ENCODE measurements around the gene DAPP1. TPM values are rescaled to one million over a fixed set of nuclear protein-coding genes. Genes with fewer than 3 reads are reported as not detected.

DAPP1 gene
- total RNA-seq, 1 experiment from 2014 or later: 7.9 TPM

- H3K9me2 ChIP-seq (ENCODE audit: insufficient read depth): no peaks in the 10 kb centered on the region
- H3F3A ChIP-seq (ENCODE audit: insufficient read depth, low read depth): no peaks in the 10 kb centered on the region
- peaks cover 25% of the 10 kb centered on the region; the same call in 1 of the 2 replicates for H3K36me3 ChIP-seq (ENCODE audit: low read depth)
- H3K4me2 ChIP-seq: no peak overlapping the region
- H3K27me3 ChIP-seq (ENCODE audit: insufficient read depth, low read depth): no peaks in the 10 kb centered on the region
- H3K27ac ChIP-seq: no peak overlapping the region
- H3K9me3 ChIP-seq (ENCODE audit: insufficient read depth, low read depth): no peaks in the 10 kb centered on the region
- POLR2A ChIA-PET (ENCODE audit: unreplicated experiment): no interaction called here
- intact Hi-C loops (cut with micrococcal nuclease; ENCODE audit: unreplicated experiment): no loop called here
- DNase-seq: no peak
- no peak overlapping the region for H2AFZ ChIP-seq
- CTCF ChIA-PET: no interaction called here
- no peaks in the 10 kb centered on the region for H3K79me2 ChIP-seq (ENCODE audit: low read depth)
- no TSS peak for BruUV-seq (replicated peaks)
- no peaks in the 10 kb centered on the region for H3K4me1 ChIP-seq (replicated peaks; ENCODE audit: insufficient read depth)
- peaks cover 5% of the 10 kb centered on the region; the same call in 1 of the 2 replicates for H4K20me1 ChIP-seq (ENCODE audit: insufficient read depth)
- TF ChIP-seq, protein P1, sequence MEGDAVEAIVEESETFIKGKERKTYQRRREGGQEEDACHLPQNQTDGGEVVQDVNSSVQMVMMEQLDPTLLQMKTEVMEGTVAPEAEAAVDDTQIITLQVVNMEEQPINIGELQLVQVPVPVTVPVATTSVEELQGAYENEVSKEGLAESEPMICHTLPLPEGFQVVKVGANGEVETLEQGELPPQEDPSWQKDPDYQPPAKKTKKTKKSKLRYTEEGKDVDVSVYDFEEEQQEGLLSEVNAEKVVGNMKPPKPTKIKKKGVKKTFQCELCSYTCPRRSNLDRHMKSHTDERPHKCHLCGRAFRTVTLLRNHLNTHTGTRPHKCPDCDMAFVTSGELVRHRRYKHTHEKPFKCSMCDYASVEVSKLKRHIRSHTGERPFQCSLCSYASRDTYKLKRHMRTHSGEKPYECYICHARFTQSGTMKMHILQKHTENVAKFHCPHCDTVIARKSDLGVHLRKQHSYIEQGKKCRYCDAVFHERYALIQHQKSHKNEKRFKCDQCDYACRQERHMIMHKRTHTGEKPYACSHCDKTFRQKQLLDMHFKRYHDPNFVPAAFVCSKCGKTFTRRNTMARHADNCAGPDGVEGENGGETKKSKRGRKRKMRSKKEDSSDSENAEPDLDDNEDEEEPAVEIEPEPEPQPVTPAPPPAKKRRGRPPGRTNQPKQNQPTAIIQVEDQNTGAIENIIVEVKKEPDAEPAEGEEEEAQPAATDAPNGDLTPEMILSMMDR (conservative IDR thresholded peaks at IDR 0.05): no peak
- no peak for TF ChIP-seq EZH2 (IDR thresholded peaks at IDR 0.05; ENCODE audit: low read depth)
- no peak overlapping the region for H3K4me3 ChIP-seq
Observed at GRCh38 chr4:99917575-99917974, 100.9 kb downstream of the DAPP1 start.

DNA sequence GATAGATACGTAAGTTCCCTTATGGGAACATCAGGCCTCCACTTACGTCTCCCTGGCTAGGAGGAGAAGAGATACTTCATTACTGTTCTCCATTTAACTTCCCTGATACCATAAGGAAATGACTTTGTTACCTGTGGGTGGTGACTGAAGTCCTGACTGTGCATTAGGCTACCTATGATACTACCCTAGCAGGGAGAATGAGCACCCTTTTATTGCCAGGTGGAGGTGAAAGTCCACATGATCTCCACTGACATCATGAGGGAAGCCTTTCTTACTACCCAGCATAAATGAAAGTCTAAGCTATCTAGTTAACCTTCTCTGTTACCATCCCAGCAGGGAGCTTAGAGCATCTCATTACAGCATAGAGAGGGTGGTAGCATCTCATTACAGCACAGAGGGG is 102.0 kb downstream of the DAPP1 start:
- POLR2A ChIA-PET (ENCODE audit: unreplicated experiment): no interaction called here

More for the DNA sequence above, 102.0 kb downstream of the DAPP1 start:
- Histone ChIP-seq H3K9me3 (ENCODE audit: insufficient read depth, low read depth) (no peaks in the 10 kb centered on the region), H4K20me1 (ENCODE audit: insufficient read depth) (peaks cover 5% of the 10 kb centered on the region; the same call in 1 of the 2 replicates), H3K9me2 (ENCODE audit: insufficient read depth) (no peaks in the 10 kb centered on the region), H3K27ac (no peak overlapping the region), H3K79me2 (ENCODE audit: low read depth) (no peaks in the 10 kb centered on the region), H2AFZ (no peak overlapping the region), H3K27me3 (ENCODE audit: insufficient read depth, low read depth) (no peaks in the 10 kb centered on the region), H3K4me1 (replicated peaks; ENCODE audit: insufficient read depth) (no peaks in the 10 kb centered on the region), H3K36me3 (ENCODE audit: low read depth) (peaks cover 25% of the 10 kb centered on the region; the same call in 1 of the 2 replicates), H3K4me3 (no peak overlapping the region), H3K4me2 (no peak overlapping the region), H3F3A (ENCODE audit: insufficient read depth, low read depth) (no peaks in the 10 kb centered on the region)
- TF ChIP-seq EZH2 (IDR thresholded peaks at IDR 0.05; ENCODE audit: low read depth): no peak
- TF ChIP-seq, protein P1 (conservative IDR thresholded peaks at IDR 0.05): no peak
- intact Hi-C loops (cut with micrococcal nuclease; ENCODE audit: unreplicated experiment): no loop called here
- no peak for DNase-seq
- no TSS peak for BruUV-seq (replicated peaks)
- CTCF ChIA-PET: no interaction called here

Other genes starting within 250 kb of the DAPP1 start
- not detected in 2 replicates for gene MTTP, start 242.0 kb upstream of the DAPP1 start, total RNA-seq (2021)
- gene C4orf54, start 159.0 kb upstream of the DAPP1 start, total RNA-seq (2021): 0.22 and 0.23 TPM in 2 replicates
- 12.0 and 17.4 TPM in 2 replicates for gene LAMTOR3, start 77.6 kb downstream of the DAPP1 start, total RNA-seq (2021)
- gene DNAJB14, start 129.8 kb downstream of the DAPP1 start, total RNA-seq (2021): 27.5 and 28.6 TPM in 2 replicates
- gene H2AZ1, start 133.4 kb downstream of the DAPP1 start, total RNA-seq (2021): 345 and 372 TPM in 2 replicates

Data from PC-9 (cell line).